DND-41 (cell line): Measurements from ENCODE around the gene UTP11.

Experiments used
- ATAC-seq: fragments of 200-7000 bp; cut with Tn5 transposase; 3 replicates; pipeline ENCODE4 v1.9.1; 2021; ENCODE audit warnings: low read depth; ENCODE audit not compliant: insufficient read depth
- DNase-seq: peaks from one replicate; pipeline ENCODE4 v3.0.0-alpha.2; 2020
- H2AFZ ChIP-seq: 2 replicates; pipeline ENCODE4 v1.6.0; 2012; ENCODE audit warnings: low read depth, low read length
- H3K27ac ChIP-seq: 2 replicates; pipeline ENCODE4 v1.5.1; 2012; ENCODE audit warnings: low read length, inconsistent platforms
- H3K27me3 ChIP-seq: fragments of 200-600 bp; sonication (generic); 2 replicates; pipeline ENCODE4 v1.6.0; 2012; ENCODE audit warnings: low read length, mild to moderate bottlenecking, inconsistent platforms; ENCODE audit not compliant: insufficient read depth, poor library complexity
- H3K36me3 ChIP-seq: 2 replicates; pipeline ENCODE4 v1.5.1; 2012; ENCODE audit warnings: low read length, inconsistent platforms; ENCODE audit not compliant: insufficient read depth
- H3K4me1 ChIP-seq: 2 replicates; pipeline ENCODE4 v1.5.1; 2012; ENCODE audit warnings: mild to moderate bottlenecking, low read length; ENCODE audit not compliant: insufficient read depth
- H3K4me2 ChIP-seq: 2 replicates; pipeline ENCODE4 v1.6.0; 2012; ENCODE audit warnings: mild to moderate bottlenecking, moderate library complexity, low read length, inconsistent platforms; ENCODE audit not compliant: insufficient read depth
- H3K4me3 ChIP-seq, 2 experiments: fragments of 200-600 bp in 1 of 2; shearing (Covaris generic) in 1 of 2; 2 replicates each; pipeline ENCODE4 v1.5.1; 2012 to 2016; ENCODE audit warnings: inconsistent platforms in 2 of 2, low read length in 2 of 2, mild to moderate bottlenecking in 2 of 2, low read depth in 1 of 2, moderate library complexity in 1 of 2
- H3K79me2 ChIP-seq: 2 replicates; pipeline ENCODE4 v1.6.0; 2012; ENCODE audit warnings: low read length, inconsistent platforms; ENCODE audit not compliant: insufficient read depth
- H3K9ac ChIP-seq: 2 replicates; pipeline ENCODE4 v1.6.0; 2012; ENCODE audit warnings: low read depth, mild to moderate bottlenecking, inconsistent platforms, low read length, moderate library complexity
- H3K9me3 ChIP-seq: 2 replicates; pipeline ENCODE4 v1.5.1; 2012; ENCODE audit warnings: low read length, moderate library complexity, mild to moderate bottlenecking, inconsistent platforms; ENCODE audit not compliant: insufficient read depth, severe bottlenecking
- H4K20me1 ChIP-seq: 2 replicates; pipeline ENCODE4 v1.6.0; 2012; ENCODE audit warnings: low read length; ENCODE audit not compliant: insufficient read depth
- EZH2 ChIP-seq: IDR thresholded peaks from 3 replicates; pipeline ENCODE4 v1.6.1; 2012; ENCODE audit warnings: borderline replicate concordance, low read depth, mild to moderate bottlenecking, moderate library complexity, low read length, inconsistent platforms; ENCODE audit not compliant: severe bottlenecking
- TF ChIP-seq, protein P1 (sequence below): IDR thresholded peaks from 2 replicates; pipeline ENCODE4 v1.5.1; 2012; ENCODE audit warnings: borderline replicate concordance, low read length, moderate library complexity, mild to moderate bottlenecking; ENCODE audit not compliant: poor library complexity, severe bottlenecking; ENCODE audit errors: extremely low read depth

The UTP11 gene

DNA sequence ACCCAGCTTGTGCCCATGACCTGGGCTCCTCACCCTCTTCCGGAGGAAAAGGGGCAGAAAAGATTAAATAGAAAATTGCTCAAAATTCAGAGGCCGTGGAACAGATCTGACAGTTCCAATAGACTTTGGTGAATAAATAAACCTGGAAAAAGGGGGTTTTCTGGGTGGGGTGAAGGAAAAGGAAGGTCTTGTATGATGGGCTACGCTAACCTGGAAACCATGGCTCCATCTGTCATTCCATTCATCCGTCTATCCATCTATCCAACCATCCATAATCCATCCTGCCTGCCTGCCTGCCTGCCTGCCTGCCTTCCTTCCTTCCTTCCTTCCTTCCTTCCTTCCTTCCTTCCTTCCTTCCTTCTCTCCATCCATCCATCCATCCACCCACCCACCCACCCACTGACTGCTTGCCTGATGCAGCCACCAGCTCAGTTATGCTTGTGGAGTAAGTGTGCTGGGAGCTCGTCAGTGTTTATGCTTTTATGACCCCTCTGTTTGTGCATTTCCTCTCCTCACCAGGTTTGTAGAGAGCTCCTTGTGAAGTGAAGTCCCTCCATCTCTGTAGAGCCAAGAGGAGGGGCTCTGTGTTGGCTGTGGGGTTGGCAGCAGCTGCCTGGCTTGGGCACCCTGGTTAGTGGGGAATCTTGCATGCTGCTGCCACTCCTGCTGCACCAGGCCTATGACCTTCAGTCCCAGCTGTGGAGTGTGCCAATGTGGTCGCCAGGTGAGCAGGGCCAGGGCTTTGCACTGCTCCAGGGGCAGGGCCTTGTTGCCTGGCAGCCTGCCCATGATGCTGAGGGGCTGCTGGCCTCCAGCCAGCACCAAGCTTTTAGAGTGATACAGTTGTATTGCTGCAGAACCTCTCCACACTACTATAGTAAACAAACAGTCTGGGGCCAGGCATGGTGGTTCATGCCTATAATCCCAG, 50.1 kb downstream of the UTP11 start:
- H3K4me1 ChIP-seq = no peaks in the 10 kb centered on the region
- ATAC-seq (no peak), DNase-seq (no peak)
- H3K27ac ChIP-seq = no peak overlapping the region
- H3K9ac ChIP-seq = no peak overlapping the region
- peaks cover 2% of the 10 kb centered on the region for H4K20me1 ChIP-seq
- H2AFZ ChIP-seq = no peak overlapping the region
- no peak overlapping the region for H3K4me2 ChIP-seq
- H3K36me3 ChIP-seq = no peaks in the 10 kb centered on the region
- no peaks in the 10 kb centered on the region for H3K9me3 ChIP-seq
- H3K4me3 ChIP-seq = no peak overlapping the region
- no peak for TF ChIP-seq EZH2
- TF ChIP-seq, protein P1, sequence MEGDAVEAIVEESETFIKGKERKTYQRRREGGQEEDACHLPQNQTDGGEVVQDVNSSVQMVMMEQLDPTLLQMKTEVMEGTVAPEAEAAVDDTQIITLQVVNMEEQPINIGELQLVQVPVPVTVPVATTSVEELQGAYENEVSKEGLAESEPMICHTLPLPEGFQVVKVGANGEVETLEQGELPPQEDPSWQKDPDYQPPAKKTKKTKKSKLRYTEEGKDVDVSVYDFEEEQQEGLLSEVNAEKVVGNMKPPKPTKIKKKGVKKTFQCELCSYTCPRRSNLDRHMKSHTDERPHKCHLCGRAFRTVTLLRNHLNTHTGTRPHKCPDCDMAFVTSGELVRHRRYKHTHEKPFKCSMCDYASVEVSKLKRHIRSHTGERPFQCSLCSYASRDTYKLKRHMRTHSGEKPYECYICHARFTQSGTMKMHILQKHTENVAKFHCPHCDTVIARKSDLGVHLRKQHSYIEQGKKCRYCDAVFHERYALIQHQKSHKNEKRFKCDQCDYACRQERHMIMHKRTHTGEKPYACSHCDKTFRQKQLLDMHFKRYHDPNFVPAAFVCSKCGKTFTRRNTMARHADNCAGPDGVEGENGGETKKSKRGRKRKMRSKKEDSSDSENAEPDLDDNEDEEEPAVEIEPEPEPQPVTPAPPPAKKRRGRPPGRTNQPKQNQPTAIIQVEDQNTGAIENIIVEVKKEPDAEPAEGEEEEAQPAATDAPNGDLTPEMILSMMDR = no peak
- peaks cover 15% of the 10 kb centered on the region for H3K27me3 ChIP-seq
- H3K79me2 ChIP-seq = no peaks in the 10 kb centered on the region

DNA sequence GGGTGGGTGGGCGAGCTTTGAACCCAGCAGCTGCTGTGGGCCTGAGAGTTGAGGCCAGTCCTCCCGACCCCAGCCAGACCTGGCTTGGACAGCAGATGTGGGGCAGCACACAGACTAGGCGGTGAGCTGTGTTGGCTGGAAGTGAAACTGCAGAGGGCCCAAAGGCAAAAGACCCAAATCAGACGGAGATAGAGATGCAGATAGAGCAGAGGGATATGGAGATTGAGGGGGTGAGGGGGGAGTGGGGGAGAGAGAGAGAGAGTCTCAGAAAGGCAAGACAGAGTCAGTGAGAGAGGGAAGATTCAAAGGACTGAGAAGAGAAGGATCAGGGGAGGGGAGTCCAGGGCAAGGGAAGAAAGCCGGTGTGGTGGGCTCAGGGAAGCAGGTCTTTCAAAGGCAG, 51.1 kb downstream of the UTP11 start:
- H3K27me3 ChIP-seq = peaks cover 14% of the 10 kb centered on the region
- H3K9me3 ChIP-seq = no peaks in the 10 kb centered on the region
- no peaks in the 10 kb centered on the region for H3K79me2 ChIP-seq
- TF ChIP-seq, protein P1 = no peak
- no peak for TF ChIP-seq EZH2
- peaks cover 2% of the 10 kb centered on the region for H4K20me1 ChIP-seq
- H2AFZ ChIP-seq = no peak overlapping the region
- no peaks in the 10 kb centered on the region for H3K4me1 ChIP-seq
- H3K4me3 ChIP-seq = no peak overlapping the region
- H3K27ac ChIP-seq = no peak overlapping the region
- H3K4me2 ChIP-seq = no peak overlapping the region
- DNase-seq = no peak
- no peak for ATAC-seq
- H3K36me3 ChIP-seq = no peaks in the 10 kb centered on the region
- H3K9ac ChIP-seq = no peak overlapping the region

DNA sequence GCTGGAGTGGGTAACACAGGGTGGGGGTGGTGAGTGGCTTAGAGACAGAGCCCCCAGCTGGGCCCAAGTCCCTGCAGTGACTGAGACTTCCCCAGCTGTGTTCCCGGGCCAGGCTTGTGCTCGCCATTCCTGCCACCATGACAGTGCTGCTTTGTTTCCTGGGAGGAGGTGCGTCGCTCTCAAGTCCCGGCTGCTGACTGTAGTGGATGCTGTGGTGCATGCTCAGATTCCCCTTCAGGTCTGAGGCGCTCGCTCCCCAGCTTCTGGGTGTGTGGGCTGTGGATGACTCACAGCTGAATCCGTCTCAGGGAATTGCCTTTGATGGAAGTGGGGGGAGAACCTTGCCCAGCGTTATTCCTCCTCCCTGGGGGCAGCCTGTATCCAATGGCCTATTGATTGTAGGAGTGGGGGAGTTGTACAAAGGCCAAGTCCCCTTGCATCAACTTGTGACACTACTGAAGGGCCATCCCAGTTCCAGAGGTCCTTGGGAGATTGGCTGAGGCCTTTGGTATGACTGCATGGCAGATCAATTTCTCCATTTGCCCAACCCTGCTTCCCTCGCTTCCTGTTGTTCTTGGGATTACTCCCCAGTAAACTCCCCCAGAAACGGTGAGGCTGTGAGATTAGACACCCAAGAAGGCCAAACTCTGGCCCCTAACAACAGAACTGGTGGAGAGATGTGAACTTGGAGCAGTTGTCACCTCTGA, 51.8 kb downstream of the UTP11 start:
- Histone ChIP-seq H3K4me3 (no peak overlapping the region), H3K27me3 (peaks cover 12% of the 10 kb centered on the region), H3K9me3 (no peaks in the 10 kb centered on the region), H4K20me1 (peaks cover 2% of the 10 kb centered on the region), H3K79me2 (no peaks in the 10 kb centered on the region), H3K36me3 (no peaks in the 10 kb centered on the region), H3K9ac (no peak overlapping the region), H2AFZ (no peak overlapping the region), H3K27ac (no peak overlapping the region), H3K4me2 (no peak overlapping the region), H3K4me1 (no peaks in the 10 kb centered on the region)
- TF ChIP-seq, protein P1 = no peak
- TF ChIP-seq EZH2 = no peak
- ATAC-seq = no peak
- DNase-seq = no peak
